Measurements from ENCODE around the gene COG5. TPM values are rescaled to one million over a fixed set of nuclear protein-coding genes. Genes with fewer than 3 reads are reported as not detected.

Gene COG5
- total RNA-seq, 4 donors from 2014 or later = 49.9 to 58.2 (median 54.5) TPM

DNA sequence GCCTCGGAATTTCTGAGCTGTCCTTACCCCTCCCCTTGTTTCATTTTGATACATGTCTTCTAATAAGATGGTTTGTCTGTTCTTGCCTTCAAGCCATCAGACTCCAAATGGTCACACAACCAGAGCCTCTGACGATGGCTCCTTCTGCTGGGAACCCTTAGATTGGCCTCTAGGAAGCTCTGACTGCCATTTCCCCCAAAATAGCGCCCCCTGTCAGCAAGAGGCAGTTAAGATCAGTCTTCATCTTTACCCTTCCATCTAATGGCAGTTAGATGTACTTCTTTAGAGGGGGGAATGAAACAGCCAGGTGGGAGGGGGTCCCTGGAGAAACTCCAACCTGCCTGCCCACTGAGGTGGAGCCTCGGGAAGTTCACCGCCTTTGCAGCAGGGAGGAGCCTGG, 179.7 kb downstream of the COG5 start:
- TF ChIP-seq CTCF (IDR thresholded peaks at IDR 0.05; ENCODE audit: low read depth) = no peak

DNA sequence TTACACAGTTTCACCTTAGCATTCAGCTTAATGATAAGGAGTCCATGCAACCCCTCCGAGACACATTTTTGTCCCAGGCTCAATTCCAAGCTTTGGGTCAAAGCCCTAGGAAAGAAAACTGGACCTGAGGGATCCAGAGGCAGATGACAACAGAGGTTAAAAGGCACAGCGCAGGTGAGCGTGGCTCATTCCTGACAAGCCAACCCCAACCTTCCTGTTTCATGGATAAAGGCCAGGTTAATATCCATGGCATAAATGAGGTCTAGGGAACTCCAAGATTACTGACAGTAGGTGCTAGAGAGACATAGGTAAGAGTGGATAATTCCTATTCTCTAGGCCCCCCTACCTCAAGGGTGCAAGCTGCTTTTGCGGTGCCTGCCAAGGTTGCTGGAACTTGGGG, 180.5 kb downstream of the COG5 start:
- no peak for TF ChIP-seq CTCF (IDR thresholded peaks at IDR 0.05; ENCODE audit: low read depth)

- TF ChIP-seq CTCF (IDR thresholded peaks at IDR 0.05; ENCODE audit: low read depth) = no peak
Observed at GRCh38 chr7:107381453-107381852, 182.3 kb downstream of the COG5 start.

DNA sequence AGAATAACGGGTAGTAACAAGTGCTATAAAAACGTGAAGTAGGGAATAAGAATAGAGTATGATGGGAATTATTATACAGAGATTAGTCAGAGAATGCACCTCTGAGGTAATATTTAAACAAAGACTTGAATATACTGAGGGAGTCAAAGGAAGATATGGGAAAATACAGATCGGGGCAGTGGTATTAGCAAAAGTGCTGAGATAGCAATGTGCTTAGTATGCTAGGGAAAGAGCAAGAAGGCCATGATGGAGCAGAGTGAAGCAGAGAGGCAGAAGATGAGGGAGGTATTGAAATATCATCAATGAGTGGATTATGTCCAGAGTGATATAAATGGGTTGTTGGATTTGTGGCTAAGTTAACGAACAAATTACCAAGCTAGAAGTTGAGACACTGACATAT, 190.4 kb downstream of the COG5 start:
- no peak for TF ChIP-seq CTCF (IDR thresholded peaks at IDR 0.05; ENCODE audit: low read depth)

DNA sequence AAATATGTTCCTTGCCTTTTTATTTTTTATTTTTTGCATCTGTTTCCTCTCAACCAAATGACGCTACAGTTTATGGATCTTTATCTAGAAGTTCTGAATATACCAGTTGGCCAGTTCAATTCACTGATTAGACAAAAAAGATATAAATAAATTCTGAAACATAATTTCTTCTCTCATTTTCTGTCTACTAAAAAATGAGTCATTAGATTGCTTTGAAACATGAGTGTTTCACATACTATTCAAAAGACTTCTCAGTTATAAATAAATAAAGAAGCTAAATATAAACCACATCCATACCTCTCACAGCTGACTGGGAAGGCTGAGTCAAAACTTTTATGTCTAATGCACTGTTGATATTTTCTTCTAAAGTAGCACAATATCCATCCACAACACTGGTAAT, 191.4 kb downstream of the COG5 start:
- TF ChIP-seq CTCF (IDR thresholded peaks at IDR 0.05; ENCODE audit: low read depth) = no peak

GRCh38 chr7:107370816-107371215, 192.9 kb downstream of the COG5 start:
- TF ChIP-seq CTCF (IDR thresholded peaks at IDR 0.05; ENCODE audit: low read depth) = no peak

- TF ChIP-seq CTCF (IDR thresholded peaks at IDR 0.05; ENCODE audit: low read depth) = no peak
Observed at GRCh38 chr7:107364787-107365186, 198.9 kb downstream of the COG5 start.
